Endothelial cell (in vitro differentiated cells): ENCODE data around the gene CCL20. TPM values are rescaled to one million over a fixed set of nuclear protein-coding genes. Genes with fewer than 3 reads are reported as not detected.

ENCODE experiments used
- DNase-seq: peaks from one replicate; pipeline ENCODE4 v3.0.0; 2021; ENCODE audit warnings: low spot score
- H3K27ac Mint-ChIP-seq: one replicate; pipeline ENCODE4 v1.8.0; 2021; ENCODE audit warnings: mixed read lengths, inconsistent platforms; ENCODE audit not compliant: unreplicated experiment
- H3K27me3 Mint-ChIP-seq: one replicate; pipeline ENCODE4 v1.8.0; 2021; ENCODE audit warnings: mild to moderate bottlenecking, moderate library complexity, mixed read lengths, inconsistent platforms; ENCODE audit not compliant: unreplicated experiment
- H3K36me3 Mint-ChIP-seq: one replicate; pipeline ENCODE4 v1.8.0; 2021; ENCODE audit warnings: mild to moderate bottlenecking, low read depth, mixed read lengths, inconsistent platforms; ENCODE audit not compliant: unreplicated experiment
- H3K4me1 Mint-ChIP-seq: one replicate; pipeline ENCODE4 v1.8.0; 2021; ENCODE audit warnings: mild to moderate bottlenecking, mixed read lengths, inconsistent platforms; ENCODE audit not compliant: unreplicated experiment
- H3K4me3 Mint-ChIP-seq: one replicate; pipeline ENCODE4 v1.8.0; 2021; ENCODE audit warnings: mild to moderate bottlenecking, mixed read lengths, inconsistent platforms; ENCODE audit not compliant: unreplicated experiment
- H3K9me3 Mint-ChIP-seq: one replicate; pipeline ENCODE4 v1.8.0; 2021; ENCODE audit warnings: mixed read lengths, inconsistent platforms; ENCODE audit not compliant: unreplicated experiment
- total RNA-seq: library from RNA; stranded (reverse); fragmentation: NEBNext Ultra II Directional; extraction: Animal tissue kit (Norgen Biotek cat#: 25700); gene quantifications from one replicate; pipeline ENCODE4 v1.2.1, GENCODE V29; 2021; ENCODE audit not compliant: unreplicated experiment
- TF ChIP-seq, protein P1 (sequence below): fragments of 200-600 bp; sonication (generic); IDR thresholded peaks from one replicate; pipeline ENCODE4 v1.5.0; 2021; ENCODE audit warnings: antibody characterized with exemption; ENCODE audit not compliant: unreplicated experiment

Gene CCL20
- total RNA-seq, 1 donor from 2014 or later, result not detected

GRCh38 chr2:227812001-227812400 is 1.6 kb upstream of the CCL20 start:
- H3K4me3 Mint-ChIP-seq, result no peak overlapping the region
- DNase-seq, result no peak
- H3K36me3 Mint-ChIP-seq, result no peaks in the 10 kb centered on the region
- no peaks in the 10 kb centered on the region for H3K9me3 Mint-ChIP-seq
- H3K4me1 Mint-ChIP-seq, result peaks cover 10% of the 10 kb centered on the region
- TF ChIP-seq, protein P1, sequence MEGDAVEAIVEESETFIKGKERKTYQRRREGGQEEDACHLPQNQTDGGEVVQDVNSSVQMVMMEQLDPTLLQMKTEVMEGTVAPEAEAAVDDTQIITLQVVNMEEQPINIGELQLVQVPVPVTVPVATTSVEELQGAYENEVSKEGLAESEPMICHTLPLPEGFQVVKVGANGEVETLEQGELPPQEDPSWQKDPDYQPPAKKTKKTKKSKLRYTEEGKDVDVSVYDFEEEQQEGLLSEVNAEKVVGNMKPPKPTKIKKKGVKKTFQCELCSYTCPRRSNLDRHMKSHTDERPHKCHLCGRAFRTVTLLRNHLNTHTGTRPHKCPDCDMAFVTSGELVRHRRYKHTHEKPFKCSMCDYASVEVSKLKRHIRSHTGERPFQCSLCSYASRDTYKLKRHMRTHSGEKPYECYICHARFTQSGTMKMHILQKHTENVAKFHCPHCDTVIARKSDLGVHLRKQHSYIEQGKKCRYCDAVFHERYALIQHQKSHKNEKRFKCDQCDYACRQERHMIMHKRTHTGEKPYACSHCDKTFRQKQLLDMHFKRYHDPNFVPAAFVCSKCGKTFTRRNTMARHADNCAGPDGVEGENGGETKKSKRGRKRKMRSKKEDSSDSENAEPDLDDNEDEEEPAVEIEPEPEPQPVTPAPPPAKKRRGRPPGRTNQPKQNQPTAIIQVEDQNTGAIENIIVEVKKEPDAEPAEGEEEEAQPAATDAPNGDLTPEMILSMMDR, result no peak
- no peak overlapping the region for H3K27ac Mint-ChIP-seq
- H3K27me3 Mint-ChIP-seq, result no peaks in the 10 kb centered on the region

DNA sequence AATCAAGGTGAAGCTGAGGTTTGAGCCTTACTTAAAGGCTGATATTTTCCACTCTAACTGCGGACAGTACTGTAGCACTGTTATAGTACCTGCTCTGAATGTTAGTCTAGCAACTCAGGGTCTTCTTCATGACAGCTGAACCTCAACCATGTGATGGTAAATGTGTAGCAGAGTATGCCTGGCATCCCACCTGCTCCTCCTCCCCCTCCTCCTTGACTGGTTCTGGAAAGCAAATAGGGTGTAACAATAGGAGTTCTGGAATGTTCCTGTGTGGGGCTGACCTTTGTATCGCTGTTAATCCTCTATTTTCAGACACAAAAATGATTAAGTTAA is 447 bp upstream of the CCL20 start:
- H3K27me3 Mint-ChIP-seq, result no peaks in the 10 kb centered on the region
- H3K27ac Mint-ChIP-seq, result no peak overlapping the region
- DNase-seq, result no peak
- H3K9me3 Mint-ChIP-seq, result no peaks in the 10 kb centered on the region
- peaks cover 10% of the 10 kb centered on the region for H3K4me1 Mint-ChIP-seq
- H3K4me3 Mint-ChIP-seq, result no peak overlapping the region
- H3K36me3 Mint-ChIP-seq, result no peaks in the 10 kb centered on the region
- TF ChIP-seq, protein P1, result no peak

- no peaks in the 10 kb centered on the region for H3K27me3 Mint-ChIP-seq
- TF ChIP-seq, protein P1, result no peak
- peaks cover 10% of the 10 kb centered on the region for H3K4me1 Mint-ChIP-seq
- DNase-seq, result no peak
- no peak overlapping the region for H3K4me3 Mint-ChIP-seq
- H3K9me3 Mint-ChIP-seq, result no peaks in the 10 kb centered on the region
- no peak overlapping the region for H3K27ac Mint-ChIP-seq
- no peaks in the 10 kb centered on the region for H3K36me3 Mint-ChIP-seq
Observed at GRCh38 chr2:227815066-227815465, 1.4 kb downstream of the CCL20 start.

DNA sequence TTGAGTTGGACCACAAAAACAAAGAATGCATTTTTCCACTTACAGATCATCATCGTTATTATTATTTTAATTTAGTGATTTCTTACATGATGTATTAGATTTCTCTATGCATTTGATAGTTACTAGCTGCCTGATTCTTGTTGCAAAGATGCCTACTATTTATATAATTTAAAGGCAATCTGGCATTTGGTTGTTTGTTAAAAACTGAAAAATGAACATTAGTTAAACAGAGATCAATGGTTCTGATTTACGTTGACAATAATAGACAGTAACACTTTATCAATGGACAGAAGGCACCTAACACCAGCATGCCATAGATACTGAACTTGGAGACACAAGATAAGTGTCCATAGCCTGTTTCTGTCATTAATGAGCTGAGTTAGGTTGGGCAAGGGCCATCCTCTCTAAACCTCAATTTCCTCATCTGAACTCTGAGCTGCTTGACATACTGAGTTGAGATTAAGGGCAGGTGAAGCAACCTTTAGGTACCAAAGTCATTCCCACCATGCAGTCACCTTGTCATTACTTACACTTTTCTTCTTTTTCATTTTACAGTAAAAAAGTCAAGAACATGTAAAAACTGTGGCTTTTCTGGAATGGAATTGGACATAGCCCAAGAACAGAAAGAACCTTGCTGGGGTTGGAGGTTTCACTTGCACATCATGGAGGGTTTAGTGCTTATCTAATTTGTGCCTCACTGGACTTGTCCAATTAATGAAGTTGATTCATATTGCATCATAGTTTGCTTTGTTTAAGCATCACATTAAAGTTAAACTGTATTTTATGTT is 3.1 kb downstream of the CCL20 start:
- peaks cover 10% of the 10 kb centered on the region for H3K4me1 Mint-ChIP-seq
- H3K36me3 Mint-ChIP-seq, result no peaks in the 10 kb centered on the region
- H3K4me3 Mint-ChIP-seq, result no peak overlapping the region
- no peak for DNase-seq
- no peak overlapping the region for H3K27ac Mint-ChIP-seq
- TF ChIP-seq, protein P1, result no peak
- no peaks in the 10 kb centered on the region for H3K9me3 Mint-ChIP-seq
- H3K27me3 Mint-ChIP-seq, result no peaks in the 10 kb centered on the region

GRCh38 chr2:227817336-227817735 is 3.7 kb downstream of the CCL20 start:
- H3K9me3 Mint-ChIP-seq, result no peaks in the 10 kb centered on the region
- no peaks in the 10 kb centered on the region for H3K27me3 Mint-ChIP-seq
- no peak overlapping the region for H3K4me3 Mint-ChIP-seq
- no peak for DNase-seq
- peaks cover 10% of the 10 kb centered on the region for H3K4me1 Mint-ChIP-seq
- H3K27ac Mint-ChIP-seq, result no peak overlapping the region
- no peaks in the 10 kb centered on the region for H3K36me3 Mint-ChIP-seq
- TF ChIP-seq, protein P1, result no peak
